Measurements from ENCODE around the gene ZNF232.
"Not testable (repeated sequence)": the region's sequence is repeated elsewhere in the genome, so short reads cannot be mapped to it uniquely, and the experiment has no call there.

The ZNF232 gene

GRCh38 chr17:5097101-5097834, 14.4 kb downstream of the ZNF232 start:
- peak; percentile 29 for DNase-seq (ENCODE audit: low spot score)

- DNase-seq (ENCODE audit: low spot score): no peak
Measured at GRCh38 chr17:5096731-5097100, 15.0 kb downstream of the ZNF232 start.

- DNase-seq (ENCODE audit: low spot score): no peak
Measured at GRCh38 chr17:5092218-5093010, 19.3 kb downstream of the ZNF232 start.

- DNase-seq (ENCODE audit: low spot score): no peak
Measured at GRCh38 chr17:5080591-5080990, 31.1 kb downstream of the ZNF232 start.

- DNase-seq (ENCODE audit: low spot score): peak; percentile 77
Measured at GRCh38 chr17:5078106-5079028, 33.3 kb downstream of the ZNF232 start, which contains the start of gene ZFP3. TSS of gene ZFP3 (plus strand) at chr17:5078467. CDS start at chr17:5091505, 13,038 bp downstream.

GRCh38 chr17:5077781-5078105, 33.9 kb downstream of the ZNF232 start:
- no peak for DNase-seq (ENCODE audit: low spot score)

- DNase-seq (ENCODE audit: low spot score): not testable (repeated sequence)
Measured at GRCh38 chr17:5077275-5077674, 34.4 kb downstream of the ZNF232 start.

- not testable (repeated sequence) for DNase-seq (ENCODE audit: low spot score)
Measured at GRCh38 chr17:5075472-5075871, 36.2 kb downstream of the ZNF232 start.

GRCh38 chr17:5069724-5070123, 42.0 kb downstream of the ZNF232 start:
- DNase-seq (ENCODE audit: low spot score): no peak

- no peak for DNase-seq (ENCODE audit: low spot score)
Measured at GRCh38 chr17:5068236-5068635, 43.4 kb downstream of the ZNF232 start.

- DNase-seq (ENCODE audit: low spot score): no peak
Measured at GRCh38 chr17:5065227-5065744, 46.4 kb downstream of the ZNF232 start.

Measured in CD4-positive, alpha-beta T cell treated with Interleukin-2 at 100 ng/mL for 4 hours (primary cell).